Tibial nerve (tissue), 4 donors: ENCODE measurements around the gene ZBTB48. TPM values are rescaled to one million over a fixed set of nuclear protein-coding genes. Genes with fewer than 3 reads are reported as not detected.

Experiments
- DNase-seq, 2 donors: peaks; one replicate each; pipeline ENCODE4 v3.0.0-alpha.2; 2019; ENCODE audit warnings: low spot score in 2 of 2
- H3K27ac ChIP-seq, 4 donors: fragments of 200-600 bp; sonication (generic) in 3 of 4; one replicate each; pipeline ENCODE4 v1.5.1; 2017 to 2019; ENCODE audit warnings: mild to moderate bottlenecking in 1 of 4
- H3K27me3 ChIP-seq, 2 donors: fragments of 200-600 bp; sonication (generic) in 1 of 2; one replicate each; pipeline versions ENCODE4 v1.5.1 to v1.6.0; 2017 to 2019
- H3K36me3 ChIP-seq, 3 donors: fragments of 200-600 bp; sonication (generic); one replicate each; pipeline ENCODE4 v1.5.1; 2018 to 2019
- H3K4me1 ChIP-seq, 4 donors: fragments of 200-600 bp; sonication (generic) in 3 of 4; one replicate each; pipeline ENCODE4 v1.5.1; 2017 to 2019
- H3K4me3 ChIP-seq, 4 donors: fragments of 200-600 bp; sonication (generic) in 3 of 4; one replicate each; pipeline ENCODE4 v1.5.1; 2017 to 2019; ENCODE audit warnings: mild to moderate bottlenecking in 1 of 4, moderate library complexity in 1 of 4
- H3K9me3 ChIP-seq, 4 donors: fragments of 200-600 bp; sonication (generic) in 3 of 4; one replicate each; pipeline ENCODE4 v1.5.1; 2017 to 2019
- EP300 ChIP-seq, 2 donors: sonication (generic); formaldehyde crosslinking; IDR thresholded peaks; one replicate each; pipeline ENCODE4 v1.6.1; 2017; ENCODE audit warnings: antibody characterized with exemption in 2 of 2, mild to moderate bottlenecking in 1 of 2
- POLR2A ChIP-seq, 2 donors: fragments of 450-650 bp; IDR thresholded peaks; one replicate each; pipeline ENCODE4 v1.6.1; 2017; ENCODE audit warnings: antibody characterized with exemption in 2 of 2, mild to moderate bottlenecking in 2 of 2, moderate library complexity in 2 of 2
- WGBS, 2 donors: methylation state at CpG; one replicate each; pipeline ENCODE4 v1.1.5; 2018; 5-methylcytosine and 5-hydroxymethylcytosine counted together
- total RNA-seq, 4 donors: library from RNA; depleted of rRNA; stranded (reverse); fragments of >200 nt; gene quantifications; one replicate each; pipeline ENCODE4 v1.1.0, GENCODE V29; 2016
- TF ChIP-seq, protein P1 (sequence below), 5 experiments: fragments of 200-600 bp in 3 of 5; fragments of 450-650 bp in 2 of 5; sonication (generic) in 3 of 5; IDR thresholded peaks; one replicate each; pipeline ENCODE4 v1.5.1; 2016 to 2019; ENCODE audit warnings: antibody characterized with exemption in 5 of 5, mild to moderate bottlenecking in 3 of 5, moderate library complexity in 2 of 5

ZBTB48 gene
- total RNA-seq, 4 donors from 2014 or later, result 27.5 to 41.1 (median 33.6) TPM

DNA sequence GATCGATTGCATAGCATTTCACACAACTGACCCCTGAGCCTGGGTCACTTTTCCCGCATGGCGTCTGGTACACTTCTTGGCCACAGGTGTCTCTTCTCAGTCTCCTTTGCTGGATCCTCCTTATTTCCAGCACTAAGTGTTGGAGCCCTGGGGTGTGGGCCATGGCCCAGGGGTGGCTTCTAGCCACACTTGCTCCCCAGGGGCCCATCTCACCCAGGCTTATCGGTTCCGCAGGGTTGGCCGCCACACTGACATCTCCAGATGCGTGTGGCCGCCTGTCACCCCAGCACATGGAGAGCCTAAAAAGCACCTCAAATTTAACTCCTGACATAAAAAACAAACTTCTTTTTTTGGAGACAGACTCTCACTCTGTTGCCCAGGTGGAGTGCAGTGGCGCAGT, 47.2 kb downstream of the ZBTB48 start:
- TF ChIP-seq POLR2A (IDR thresholded peaks at IDR 0.05) (no peak), EP300 (IDR thresholded peaks at IDR 0.05) (no peak)
- TF ChIP-seq, protein P1, sequence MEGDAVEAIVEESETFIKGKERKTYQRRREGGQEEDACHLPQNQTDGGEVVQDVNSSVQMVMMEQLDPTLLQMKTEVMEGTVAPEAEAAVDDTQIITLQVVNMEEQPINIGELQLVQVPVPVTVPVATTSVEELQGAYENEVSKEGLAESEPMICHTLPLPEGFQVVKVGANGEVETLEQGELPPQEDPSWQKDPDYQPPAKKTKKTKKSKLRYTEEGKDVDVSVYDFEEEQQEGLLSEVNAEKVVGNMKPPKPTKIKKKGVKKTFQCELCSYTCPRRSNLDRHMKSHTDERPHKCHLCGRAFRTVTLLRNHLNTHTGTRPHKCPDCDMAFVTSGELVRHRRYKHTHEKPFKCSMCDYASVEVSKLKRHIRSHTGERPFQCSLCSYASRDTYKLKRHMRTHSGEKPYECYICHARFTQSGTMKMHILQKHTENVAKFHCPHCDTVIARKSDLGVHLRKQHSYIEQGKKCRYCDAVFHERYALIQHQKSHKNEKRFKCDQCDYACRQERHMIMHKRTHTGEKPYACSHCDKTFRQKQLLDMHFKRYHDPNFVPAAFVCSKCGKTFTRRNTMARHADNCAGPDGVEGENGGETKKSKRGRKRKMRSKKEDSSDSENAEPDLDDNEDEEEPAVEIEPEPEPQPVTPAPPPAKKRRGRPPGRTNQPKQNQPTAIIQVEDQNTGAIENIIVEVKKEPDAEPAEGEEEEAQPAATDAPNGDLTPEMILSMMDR (IDR thresholded peaks at IDR 0.05), result no peak
- peaks cover 0 to 71% (median 6%) of the 10 kb centered on the region in 3 donors for H3K36me3 ChIP-seq
- no peaks in the 10 kb centered on the region for H3K9me3 ChIP-seq
- peaks cover 0 to 33% (median 17%) of the 10 kb centered on the region in 4 donors for H3K4me1 ChIP-seq
- no peak overlapping the region for H3K27ac ChIP-seq
- 93 to 96% methylated on average over 9 of the region's 9 CpGs for WGBS, 2 donors
- no peak overlapping the region for H3K4me3 ChIP-seq
- DNase-seq, result no peak
- no peaks in the 10 kb centered on the region for H3K27me3 ChIP-seq

DNA sequence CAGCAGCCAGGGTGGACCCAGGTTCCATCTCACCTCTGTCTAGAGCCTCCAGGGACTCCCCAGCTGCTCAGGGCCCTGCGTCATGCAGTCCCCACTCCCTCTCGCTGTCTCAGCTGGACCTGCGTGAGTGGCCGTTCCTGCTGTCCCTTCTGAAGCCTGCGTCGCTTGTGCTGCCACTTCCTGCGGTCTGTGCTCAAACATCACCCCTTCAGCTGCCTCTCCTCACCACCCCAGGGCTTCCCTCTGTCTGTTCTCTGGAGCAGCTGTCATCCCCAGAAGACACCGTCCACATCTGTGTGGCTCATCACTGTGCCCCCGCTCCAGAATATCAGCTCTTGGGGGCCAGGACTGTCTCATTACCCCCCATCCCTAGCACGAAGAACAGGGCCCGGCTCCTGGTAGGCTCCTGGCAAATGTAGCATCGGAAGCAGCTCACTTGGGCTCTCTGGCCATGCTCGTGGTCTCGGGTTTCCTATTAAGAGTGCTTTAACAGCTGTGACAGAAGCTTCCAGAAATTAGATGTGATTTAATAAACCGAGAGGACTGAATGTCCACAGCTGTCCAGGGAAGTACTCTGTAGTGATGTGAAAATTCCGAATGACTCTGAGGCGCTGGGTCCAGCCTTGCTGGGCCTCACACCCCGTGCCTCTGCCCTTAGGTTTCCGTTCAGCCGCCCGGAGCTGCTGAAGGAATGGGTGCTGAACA, 48.2 kb downstream of the ZBTB48 start:
- Histone ChIP-seq H3K4me3 (no peak overlapping the region), H3K27me3 (no peaks in the 10 kb centered on the region), H3K9me3 (no peaks in the 10 kb centered on the region), H3K27ac (no peak overlapping the region), H3K4me1 (peaks cover 0 to 33% (median 17%) of the 10 kb centered on the region in 4 donors), H3K36me3 (peaks cover 0 to 71% (median 14%) of the 10 kb centered on the region in 3 donors)
- no peak for TF ChIP-seq EP300 (IDR thresholded peaks at IDR 0.05)
- TF ChIP-seq, protein P1 (IDR thresholded peaks at IDR 0.05), result no peak
- no peak for TF ChIP-seq POLR2A (IDR thresholded peaks at IDR 0.05)
- 89 to 96% methylated on average over 21 of the region's 21 CpGs for WGBS, 2 donors
- DNase-seq, result no peak

DNA sequence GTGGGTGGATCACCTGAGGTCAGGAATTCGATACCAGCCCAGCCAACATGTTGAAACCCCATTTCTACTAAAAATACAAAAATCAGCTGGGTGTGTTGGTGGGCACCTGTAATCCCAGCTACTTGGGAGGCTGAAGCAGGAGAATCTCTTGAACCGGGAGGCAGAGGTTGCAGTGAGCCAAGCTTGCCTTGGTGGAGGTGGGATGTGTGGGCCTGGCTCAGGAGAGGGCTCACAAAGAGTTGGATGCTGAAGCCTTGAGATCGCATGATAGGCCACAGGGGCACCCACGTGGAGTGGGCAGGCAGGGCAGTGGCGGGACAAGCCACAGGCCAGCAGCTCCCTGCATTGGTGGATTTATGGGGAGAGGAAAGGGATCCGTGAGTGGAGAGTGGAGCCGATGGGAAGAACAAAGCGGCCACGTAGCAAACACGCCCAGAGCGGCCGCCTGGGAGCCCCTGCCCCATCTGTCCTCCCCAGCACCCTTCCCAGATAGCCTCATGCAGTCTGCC, 49.2 kb downstream of the ZBTB48 start:
- H3K4me1 ChIP-seq, result peaks cover 0 to 30% (median 17%) of the 10 kb centered on the region in 4 donors
- TF ChIP-seq POLR2A (IDR thresholded peaks at IDR 0.05) (no peak), EP300 (IDR thresholded peaks at IDR 0.05) (no peak)
- TF ChIP-seq, protein P1 (IDR thresholded peaks at IDR 0.05), result no peak
- no peak for DNase-seq
- H3K27me3 ChIP-seq, result no peaks in the 10 kb centered on the region
- 91 to 95% methylated on average over 12 of the region's 12 CpGs for WGBS, 2 donors
- no peak overlapping the region for H3K4me3 ChIP-seq
- H3K36me3 ChIP-seq, result peaks cover 0 to 73% (median 14%) of the 10 kb centered on the region in 3 donors
- no peaks in the 10 kb centered on the region for H3K9me3 ChIP-seq
- no peak overlapping the region for H3K27ac ChIP-seq

DNA sequence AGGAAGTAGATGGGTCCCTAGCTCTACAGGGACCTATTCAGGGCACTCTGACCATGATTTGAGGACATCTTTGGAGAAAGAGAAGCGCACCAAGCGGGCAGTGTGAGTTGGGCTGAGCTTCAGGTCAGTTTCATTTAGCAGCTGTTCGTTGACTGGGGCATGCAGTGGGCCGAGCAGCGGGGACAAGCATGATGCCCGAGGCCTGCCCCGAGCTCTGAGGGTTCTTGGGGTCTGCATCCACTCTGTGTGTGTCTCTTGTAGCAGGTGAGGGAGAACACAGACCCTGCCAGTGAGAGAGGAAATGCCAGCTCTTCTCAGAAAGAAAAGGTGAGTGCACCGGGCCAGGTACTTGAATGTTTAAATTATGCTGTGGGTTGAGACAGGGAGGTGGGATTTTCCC, 50.2 kb downstream of the ZBTB48 start:
- Histone ChIP-seq H3K4me1 (peaks cover 0 to 30% (median 15%) of the 10 kb centered on the region in 4 donors), H3K4me3 (no peak overlapping the region), H3K27me3 (no peaks in the 10 kb centered on the region), H3K27ac (no peak overlapping the region), H3K36me3 (peaks cover 0 to 83% (median 14%) of the 10 kb centered on the region in 3 donors), H3K9me3 (no peaks in the 10 kb centered on the region)
- TF ChIP-seq, protein P1 (IDR thresholded peaks at IDR 0.05), result no peak
- TF ChIP-seq EP300 (IDR thresholded peaks at IDR 0.05) (no peak), POLR2A (IDR thresholded peaks at IDR 0.05) (no peak)
- no peak for DNase-seq
- WGBS, 2 donors, result 93% methylated on average over 8 of the region's 8 CpGs

DNA sequence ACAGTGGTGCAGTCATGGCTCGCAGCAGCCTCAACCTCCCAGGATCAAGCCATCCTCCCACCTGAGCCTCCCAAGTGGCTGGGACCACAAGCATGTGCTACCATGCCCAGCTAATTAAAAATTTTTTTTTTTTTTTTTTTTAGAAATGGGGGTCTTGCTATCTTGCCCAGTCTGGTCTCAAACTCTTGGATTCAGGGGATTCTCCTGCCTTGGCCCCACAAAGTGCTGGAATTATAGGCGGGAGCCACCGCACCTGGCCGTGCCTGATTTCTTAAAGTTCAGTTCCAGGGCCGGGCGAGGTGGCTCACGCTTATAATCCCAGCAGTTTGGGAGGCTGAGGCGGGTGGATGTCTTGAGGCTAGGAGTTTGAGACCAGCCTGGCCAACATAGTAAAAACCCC, 51.3 kb downstream of the ZBTB48 start:
- Histone ChIP-seq H3K4me3 (no peak overlapping the region), H3K4me1 (peaks cover 0 to 30% (median 13%) of the 10 kb centered on the region in 4 donors), H3K27ac (no peak overlapping the region), H3K27me3 (no peaks in the 10 kb centered on the region), H3K36me3 (peaks cover 0 to 93% (median 14%) of the 10 kb centered on the region in 3 donors), H3K9me3 (no peaks in the 10 kb centered on the region)
- TF ChIP-seq, protein P1 (IDR thresholded peaks at IDR 0.05), result no peak
- TF ChIP-seq POLR2A (IDR thresholded peaks at IDR 0.05), result no peak
- no peak for TF ChIP-seq EP300 (IDR thresholded peaks at IDR 0.05)
- WGBS, 2 donors, result 99% methylated on average over 8 of the region's 8 CpGs
- DNase-seq, result no peak
